ENCODE measurements around the gene CCL3.
"Not testable (repeated sequence)": the region's sequence is repeated elsewhere in the genome, so short reads cannot be mapped to it uniquely, and the experiment has no call there.

CCL3 gene

GRCh38 chr17:36086791-36087190 lies 3.2 kb downstream of the CCL3 start:
- no peak for DNase-seq (ENCODE audit: low spot score)

GRCh38 chr17:36085765-36086164 lies 4.2 kb downstream of the CCL3 start:
- no peak for DNase-seq (ENCODE audit: low spot score)

GRCh38 chr17:36083691-36084090 lies 6.3 kb downstream of the CCL3 start:
- not testable (repeated sequence) for DNase-seq (ENCODE audit: low spot score)

- DNase-seq (ENCODE audit: low spot score), result peak; percentile 78
These were observed 7.3 kb downstream of the CCL3 start for GRCh38 chr17:36082482-36083120.

- DNase-seq (ENCODE audit: low spot score), result not testable (repeated sequence)
These were observed 8.1 kb downstream of the CCL3 start for GRCh38 chr17:36081681-36082471.

DNA sequence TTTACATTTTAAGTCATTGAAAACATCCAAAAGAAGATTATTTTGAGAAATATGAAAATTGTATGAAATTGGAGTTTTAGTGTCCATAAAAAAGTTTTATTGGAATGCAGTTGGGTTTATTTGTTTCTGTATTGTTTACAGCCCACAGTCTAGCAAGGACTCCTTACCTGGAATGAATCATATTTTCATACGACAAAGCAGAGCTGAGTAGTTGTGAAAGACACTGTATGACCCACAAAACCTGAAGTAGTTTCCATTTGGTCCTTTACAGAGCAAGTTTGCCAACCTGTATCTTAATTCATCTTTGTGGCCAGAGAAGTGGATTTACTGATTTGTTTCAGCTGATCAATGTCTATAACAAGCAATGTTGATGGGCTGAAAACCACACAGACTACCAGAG lies 15.6 kb downstream of the CCL3 start:
- no peak for DNase-seq (ENCODE audit: low spot score)

GRCh38 chr17:36072431-36073121 lies 17.4 kb downstream of the CCL3 start:
- DNase-seq (ENCODE audit: low spot score), result peak; percentile 78

DNA sequence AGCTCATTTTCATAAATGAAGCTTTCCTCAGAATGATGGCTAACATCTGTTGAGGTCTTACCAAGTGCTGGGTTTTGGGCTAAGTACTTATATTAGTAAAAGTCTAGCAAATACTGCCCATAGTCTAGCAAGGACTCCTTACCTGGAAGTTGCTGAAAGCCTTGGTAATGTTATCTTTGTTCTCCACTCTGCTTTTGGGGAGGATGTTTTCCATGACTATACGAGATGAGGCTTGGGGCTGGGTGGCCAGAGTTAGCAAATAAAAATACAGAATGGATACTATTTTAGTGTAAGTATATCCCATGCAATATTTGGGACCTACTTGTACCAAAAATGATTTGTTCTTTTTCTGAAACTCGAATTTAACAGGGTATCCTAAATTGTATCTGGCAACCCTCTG lies 18.2 kb downstream of the CCL3 start:
- no peak for DNase-seq (ENCODE audit: low spot score)

DNA sequence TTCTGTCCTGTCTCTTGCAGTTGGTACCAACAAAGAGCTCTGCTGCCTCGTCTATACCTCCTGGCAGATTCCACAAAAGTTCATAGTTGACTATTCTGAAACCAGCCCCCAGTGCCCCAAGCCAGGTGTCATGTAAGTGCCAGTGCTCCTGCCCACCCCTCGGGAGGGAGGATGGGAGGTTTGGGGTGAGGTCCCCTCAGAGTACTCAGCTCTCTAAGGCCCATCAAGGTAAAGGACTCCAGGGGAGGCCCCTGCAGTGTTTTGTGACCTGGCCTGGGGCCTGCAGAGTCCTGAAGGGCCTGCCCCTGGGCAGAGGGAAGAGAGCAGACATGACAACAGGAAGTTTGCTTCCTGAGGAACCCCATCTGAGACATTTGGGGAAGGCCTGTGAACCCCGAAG lies 19.5 kb downstream of the CCL3 start:
- DNase-seq (ENCODE audit: low spot score), result no peak

DNA sequence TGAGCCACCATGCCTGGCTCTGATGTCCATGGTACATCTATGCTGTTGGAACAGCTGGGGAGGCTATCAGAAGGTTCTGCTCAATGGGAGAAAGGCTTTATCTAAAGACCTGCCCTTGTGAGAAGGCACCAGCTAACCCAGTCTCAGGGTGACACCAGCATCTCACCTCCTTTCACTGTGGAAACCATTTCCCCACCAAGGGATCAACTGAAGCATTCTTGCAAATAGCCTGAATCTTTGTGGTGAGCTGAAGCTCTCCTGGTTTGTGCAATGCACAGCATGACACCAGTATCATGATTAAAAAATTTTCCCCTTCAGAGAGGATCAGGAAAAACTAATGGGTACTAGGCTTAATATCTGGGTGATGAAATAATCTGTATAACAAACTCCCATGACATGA lies 20.8 kb downstream of the CCL3 start:
- no peak for DNase-seq (ENCODE audit: low spot score)

GRCh38 chr17:36068524-36068923 lies 21.4 kb downstream of the CCL3 start:
- peak; percentile 18 for DNase-seq (ENCODE audit: low spot score)

- no peak for DNase-seq (ENCODE audit: low spot score)
These were observed 23.5 kb downstream of the CCL3 start for GRCh38 chr17:36066365-36066985.

GRCh38 chr17:36063786-36064541 lies 26.0 kb downstream of the CCL3 start, which contains the start of gene CCL18:
Gene CCL18 (plus strand): TSS chr17:36064272. CDS start chr17:36064343, 71 bp downstream.
- DNase-seq (ENCODE audit: low spot score), result no peak

GRCh38 chr17:36060816-36061215 lies 29.1 kb downstream of the CCL3 start:
- DNase-seq (ENCODE audit: low spot score), result no peak

- no peak for DNase-seq (ENCODE audit: low spot score)
These were observed 30.5 kb downstream of the CCL3 start for GRCh38 chr17:36059406-36059805.

- DNase-seq (ENCODE audit: low spot score), result no peak
These were observed 32.0 kb downstream of the CCL3 start for GRCh38 chr17:36057911-36058310.

DNA sequence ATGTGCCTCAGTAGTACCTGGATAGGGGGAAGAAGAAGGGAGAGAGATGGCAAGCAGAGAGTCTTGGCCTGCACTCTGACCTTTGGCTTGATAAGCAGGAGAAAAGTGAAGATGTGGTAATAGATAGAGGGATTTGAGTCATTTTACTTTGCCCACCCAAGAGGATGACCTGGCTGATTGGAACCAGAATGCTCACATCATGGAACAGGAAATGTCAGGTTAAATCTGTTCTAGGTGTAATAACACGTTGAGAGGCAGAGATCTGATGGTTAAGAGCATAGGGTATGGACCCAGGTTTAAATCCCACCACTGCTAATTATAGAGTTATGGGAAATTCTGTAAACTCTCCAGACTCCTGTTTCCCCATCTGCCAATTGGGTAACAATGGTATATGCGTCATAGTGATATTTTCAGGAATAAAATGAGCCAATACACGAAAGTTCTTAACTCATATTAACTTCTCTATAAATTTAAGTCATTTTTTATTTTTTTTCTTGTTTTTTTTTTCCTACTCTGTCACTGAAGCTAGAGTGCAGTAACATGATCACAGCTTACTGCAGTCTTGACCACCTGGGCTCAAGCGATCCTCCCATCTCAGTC lies 33.9 kb downstream of the CCL3 start:
- no peak for DNase-seq (ENCODE audit: low spot score)

DNA sequence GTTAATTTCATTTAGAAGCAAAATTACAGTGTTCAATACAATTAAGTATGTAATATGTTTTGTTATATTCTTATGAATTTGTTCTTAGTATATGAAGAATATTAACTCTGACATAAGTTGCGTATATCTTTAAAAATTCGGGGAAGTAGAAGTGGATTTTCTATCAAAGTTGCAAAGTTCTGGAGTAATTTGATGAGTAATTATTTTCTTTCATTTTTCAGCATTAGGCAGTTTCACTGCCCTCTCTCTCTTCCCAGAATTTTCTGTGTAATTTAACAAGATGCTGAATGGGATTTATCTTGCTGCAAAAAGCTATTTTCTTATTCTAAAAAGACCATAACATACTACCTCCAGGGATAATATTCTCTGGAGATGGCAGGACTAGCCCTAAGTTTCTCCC lies 34.8 kb downstream of the CCL3 start:
- no peak for DNase-seq (ENCODE audit: low spot score)

DNA sequence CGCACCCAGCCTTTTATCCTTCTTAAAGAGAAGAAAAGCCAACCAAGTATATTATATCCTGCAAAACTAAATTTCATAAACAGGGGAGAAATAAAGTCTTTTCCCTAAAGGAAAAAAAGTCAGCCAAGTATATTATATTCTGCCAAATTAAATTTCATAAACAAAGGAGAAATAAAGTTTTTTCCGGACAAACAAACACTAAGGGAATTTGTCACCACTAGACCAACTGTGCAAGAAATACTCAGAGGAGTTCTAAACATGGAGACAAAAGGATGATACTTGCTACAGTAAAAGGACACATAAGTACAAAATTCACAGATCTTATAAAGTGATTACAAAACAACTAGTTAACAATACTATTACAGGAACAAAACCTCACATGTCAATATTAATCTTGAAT lies 40.3 kb downstream of the CCL3 start:
- DNase-seq (ENCODE audit: low spot score), result no peak

- DNase-seq (ENCODE audit: low spot score), result no peak
These were observed 41.9 kb downstream of the CCL3 start for GRCh38 chr17:36048066-36048465.

Measured in NAMALWA (cell line).